PC-9 (cell line): ENCODE results near the gene ULBP3. TPM values are rescaled to one million over a fixed set of nuclear protein-coding genes. Genes with fewer than 3 reads are reported as not detected.

Source experiments
- BruUV-seq: library from RNA; stranded (reverse); fragments of 400-500 nt; replicated peaks from 2 replicates; lab custom pipeline; 2021; lab: Mats Ljungman, UMichigan
- CTCF ChIA-PET: fragments of 300-600 bp; sonication (Branson Sonifier 250); formaldehyde crosslinking; loops from one replicate; lab custom pipeline; 2022; ENCODE audit warnings: antibody characterized with exemption; lab: Charles Lee
- POLR2A ChIA-PET: fragments of 300-600 bp; sonication (Branson Sonifier 250); formaldehyde crosslinking; loops from one replicate; lab custom pipeline; 2022; ENCODE audit warnings: antibody characterized with exemption; ENCODE audit not compliant: unreplicated experiment; lab: Charles Lee
- DNase-seq, 2 experiments: peaks; one replicate each; pipeline versions ENCODE4 v3.0.0 to v3.0.0-alpha.2; 2015 to 2022; ENCODE audit warnings: mixed read lengths in 1 of 2
- H2AFZ ChIP-seq: fragments of 200-600 bp; sonication (generic); 2 replicates; pipeline ENCODE4 v1.8.1; 2017; ENCODE audit warnings: antibody characterized with exemption
- H3F3A ChIP-seq: fragments of 200-600 bp; sonication (generic); 2 replicates; pipeline ENCODE4 v1.8.1; 2017; ENCODE audit warnings: antibody characterized with exemption, mild to moderate bottlenecking, low read depth; ENCODE audit not compliant: insufficient read depth
- H3K27ac ChIP-seq: fragments of 200-600 bp; sonication (generic); 2 replicates; pipeline ENCODE4 v1.6.1; 2016; ENCODE audit warnings: mixed run types
- H3K27me3 ChIP-seq: fragments of 200-600 bp; sonication (generic); 2 replicates; pipeline ENCODE4 v1.6.1; 2016; ENCODE audit warnings: low read depth, mixed run types; ENCODE audit not compliant: insufficient read depth
- H3K36me3 ChIP-seq: fragments of 200-600 bp; sonication (generic); 2 replicates; pipeline ENCODE4 v1.6.1; 2016; ENCODE audit warnings: low read depth, mixed run types
- H3K4me1 ChIP-seq: fragments of 200-600 bp; sonication (generic); replicated peaks from 2 replicates; pipeline ENCODE4 v1.6.1; 2016; ENCODE audit warnings: mixed run types; ENCODE audit not compliant: insufficient read depth
- H3K4me2 ChIP-seq: fragments of 200-600 bp; sonication (generic); 2 replicates; pipeline ENCODE4 v1.6.1; 2017; ENCODE audit warnings: mixed run types
- H3K4me3 ChIP-seq: fragments of 200-600 bp; sonication (generic); 2 replicates; pipeline ENCODE4 v1.6.1; 2016; ENCODE audit warnings: mixed run types
- H3K79me2 ChIP-seq: fragments of 200-600 bp; sonication (generic); 2 replicates; pipeline ENCODE4 v1.6.1; 2017; ENCODE audit warnings: low read depth, mixed run types
- H3K9me2 ChIP-seq: fragments of 200-600 bp; sonication (generic); 2 replicates; pipeline ENCODE4 v1.8.1; 2017; ENCODE audit warnings: mild to moderate bottlenecking; ENCODE audit not compliant: insufficient read depth
- H3K9me3 ChIP-seq: fragments of 200-600 bp; sonication (generic); 2 replicates; pipeline ENCODE4 v1.8.1; 2016; ENCODE audit warnings: low read depth; ENCODE audit not compliant: insufficient read depth
- H4K20me1 ChIP-seq: fragments of 200-600 bp; sonication (generic); 2 replicates; pipeline ENCODE4 v1.8.1; 2017; ENCODE audit not compliant: insufficient read depth
- EZH2 ChIP-seq: fragments of 200-600 bp; sonication (generic); IDR thresholded peaks from 2 replicates; pipeline ENCODE4 v1.8.0; 2017; ENCODE audit warnings: antibody characterized with exemption, low read depth
- intact Hi-C: fragments of 100-400 bp; cut with micrococcal nuclease; formaldehyde crosslinking; loops from one replicate; pipeline ENCODE4 v1.10.0; 2022; ENCODE audit not compliant: unreplicated experiment
- total RNA-seq: library from RNA; stranded (reverse); gene quantifications from 2 replicates; pipeline ENCODE4 v1.2.3, GENCODE V29; 2021
- TF ChIP-seq, protein P1 (sequence below): fragments of 200-600 bp; sonication (generic); conservative IDR thresholded peaks from 2 replicates; pipeline ENCODE4 v1.6.1; 2017; ENCODE audit warnings: mixed run types, antibody characterized with exemption, mild to moderate bottlenecking, moderate library complexity

The ULBP3 gene
- total RNA-seq, 1 experiment from 2014 or later, result 4.2 TPM

- Histone ChIP-seq H3K4me1 (peaks cover 13% of the 10 kb centered on the region), H4K20me1 (no peaks in the 10 kb centered on the region), H3K27me3 (no peaks in the 10 kb centered on the region; the same call in 1 of the 2 replicates), H3K9me2 (no peaks in the 10 kb centered on the region), H3K9me3 (no peaks in the 10 kb centered on the region), H3K36me3 (no peaks in the 10 kb centered on the region), H3F3A (peaks cover 6% of the 10 kb centered on the region; the same call in 1 of the 2 replicates), H2AFZ (no peak overlapping the region), H3K4me2 (no peak overlapping the region), H3K79me2 (no peaks in the 10 kb centered on the region), H3K4me3 (no peak overlapping the region), H3K27ac (no peak overlapping the region)
- BruUV-seq, result no TSS peak
- POLR2A ChIA-PET, result no interaction called here
- no peak for DNase-seq
- intact Hi-C loops, result no loop called here
- CTCF ChIA-PET, result no interaction called here
- no peak for TF ChIP-seq EZH2
- TF ChIP-seq, protein P1, sequence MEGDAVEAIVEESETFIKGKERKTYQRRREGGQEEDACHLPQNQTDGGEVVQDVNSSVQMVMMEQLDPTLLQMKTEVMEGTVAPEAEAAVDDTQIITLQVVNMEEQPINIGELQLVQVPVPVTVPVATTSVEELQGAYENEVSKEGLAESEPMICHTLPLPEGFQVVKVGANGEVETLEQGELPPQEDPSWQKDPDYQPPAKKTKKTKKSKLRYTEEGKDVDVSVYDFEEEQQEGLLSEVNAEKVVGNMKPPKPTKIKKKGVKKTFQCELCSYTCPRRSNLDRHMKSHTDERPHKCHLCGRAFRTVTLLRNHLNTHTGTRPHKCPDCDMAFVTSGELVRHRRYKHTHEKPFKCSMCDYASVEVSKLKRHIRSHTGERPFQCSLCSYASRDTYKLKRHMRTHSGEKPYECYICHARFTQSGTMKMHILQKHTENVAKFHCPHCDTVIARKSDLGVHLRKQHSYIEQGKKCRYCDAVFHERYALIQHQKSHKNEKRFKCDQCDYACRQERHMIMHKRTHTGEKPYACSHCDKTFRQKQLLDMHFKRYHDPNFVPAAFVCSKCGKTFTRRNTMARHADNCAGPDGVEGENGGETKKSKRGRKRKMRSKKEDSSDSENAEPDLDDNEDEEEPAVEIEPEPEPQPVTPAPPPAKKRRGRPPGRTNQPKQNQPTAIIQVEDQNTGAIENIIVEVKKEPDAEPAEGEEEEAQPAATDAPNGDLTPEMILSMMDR, result no peak
Measured at GRCh38 chr6:150030611-150031010, 38.3 kb downstream of the ULBP3 start.

DNA sequence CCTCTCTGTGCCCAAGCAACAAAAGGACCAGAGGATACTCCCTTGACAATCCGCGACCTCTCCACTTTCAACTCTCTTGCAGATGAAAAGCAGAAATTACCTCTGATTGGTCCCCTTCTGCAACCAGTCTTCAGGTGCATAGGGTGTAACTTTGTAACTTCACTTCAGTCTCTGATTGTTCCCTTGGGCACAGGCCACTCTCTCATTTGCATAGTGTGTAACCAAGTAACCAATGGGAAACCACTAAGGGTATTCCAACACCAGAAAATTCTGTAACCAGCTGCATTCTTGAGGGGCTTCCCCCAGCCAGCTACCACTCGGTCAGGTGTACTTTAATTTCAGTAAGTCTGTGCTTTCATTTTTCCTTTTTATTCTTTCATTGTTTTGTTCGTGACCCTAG is 39.2 kb downstream of the ULBP3 start:
- no peaks in the 10 kb centered on the region for H3K27me3 ChIP-seq
- no peak overlapping the region for H3K4me2 ChIP-seq
- ChIA-PET CTCF (no interaction called here), POLR2A (interaction anchor here (0.7 kb wide), 1 partner anchor 365 kb away, joined by 6 read pairs; no protein-coding TSS in a partner anchor)
- no peak overlapping the region for H2AFZ ChIP-seq
- H4K20me1 ChIP-seq, result no peaks in the 10 kb centered on the region
- H3F3A ChIP-seq, result peaks cover 7% of the 10 kb centered on the region; the same call in 1 of the 2 replicates
- no peaks in the 10 kb centered on the region for H3K36me3 ChIP-seq
- H3K4me1 ChIP-seq, result peaks cover 19% of the 10 kb centered on the region
- no peak overlapping the region for H3K4me3 ChIP-seq
- H3K9me3 ChIP-seq, result no peaks in the 10 kb centered on the region
- H3K9me2 ChIP-seq, result no peaks in the 10 kb centered on the region
- intact Hi-C loops, result no loop called here
- DNase-seq, result no peak
- no peak overlapping the region for H3K27ac ChIP-seq
- TF ChIP-seq, protein P1, result no peak
- TF ChIP-seq EZH2, result no peak
- BruUV-seq, result no TSS peak
- H3K79me2 ChIP-seq, result no peaks in the 10 kb centered on the region

- ChIA-PET POLR2A (no interaction called here), CTCF (no interaction called here)
Measured at GRCh38 chr6:150029276-150029675, 39.6 kb downstream of the ULBP3 start.

More at GRCh38 chr6:150029276-150029675, 39.6 kb downstream of the ULBP3 start:
- no peaks in the 10 kb centered on the region for H3K9me2 ChIP-seq
- intact Hi-C loops, result no loop called here
- H3K9me3 ChIP-seq, result no peaks in the 10 kb centered on the region
- H4K20me1 ChIP-seq, result no peaks in the 10 kb centered on the region
- no TSS peak for BruUV-seq
- H3F3A ChIP-seq, result peaks cover 7% of the 10 kb centered on the region; the same call in 1 of the 2 replicates
- no peak for DNase-seq
- H3K4me3 ChIP-seq, result no peak overlapping the region
- no peak overlapping the region for H3K27ac ChIP-seq
- H3K4me2 ChIP-seq, result no peak overlapping the region
- TF ChIP-seq, protein P1, result no peak
- TF ChIP-seq EZH2, result no peak
- peaks cover 19% of the 10 kb centered on the region for H3K4me1 ChIP-seq
- H3K79me2 ChIP-seq, result no peaks in the 10 kb centered on the region
- H3K36me3 ChIP-seq, result no peaks in the 10 kb centered on the region
- H2AFZ ChIP-seq, result no peak overlapping the region
- H3K27me3 ChIP-seq, result no peaks in the 10 kb centered on the region
